Measurements from ENCODE around the gene EAF1.
"Not testable (repeated sequence)": the region's sequence is repeated elsewhere in the genome, so short reads cannot be mapped to it uniquely, and the experiment has no call there.

- not testable (repeated sequence) for TF ChIP-seq POLR2A, CTCF, POLR2AphosphoS5 (IDR thresholded peaks at IDR 0.05)
These were observed 29.5 kb downstream of the EAF1 start for GRCh38 chr3:15456915-15457314.
